SU-DHL-6 (cell line): ENCODE measurements around the gene LRIT1.

Experiments
- H2AFZ ChIP-seq: fragments of 200-600 bp; sonication (generic); 2 replicates; pipeline ENCODE4 v1.6.1; 2014; ENCODE audit warnings: low read depth, mild to moderate bottlenecking, moderate library complexity, mixed read lengths, antibody characterized with exemption, low read length; ENCODE audit not compliant: severe bottlenecking
- H3F3A ChIP-seq: fragments of 200-600 bp; shearing (Covaris generic); 2 replicates; pipeline ENCODE4 v1.6.0; 2016; ENCODE audit warnings: antibody characterized with exemption, mild to moderate bottlenecking; ENCODE audit not compliant: insufficient read depth
- H3K27ac ChIP-seq: fragments of 200-600 bp; sonication (generic); 2 replicates; pipeline ENCODE4 v1.5.1; 2016; ENCODE audit warnings: low read depth, mild to moderate bottlenecking, low read length, moderate library complexity, mixed read lengths
- H3K27me3 ChIP-seq: fragments of 200-600 bp; sonication (generic), shearing (Covaris generic); 2 replicates; pipeline ENCODE4 v1.6.0; 2014; ENCODE audit warnings: mild to moderate bottlenecking, low read length
- H3K36me3 ChIP-seq: fragments of 200-600 bp; sonication (generic); 2 replicates; pipeline ENCODE4 v1.6.1; 2014; ENCODE audit warnings: mild to moderate bottlenecking, low read length, mixed read lengths
- H3K4me2 ChIP-seq: fragments of 300-600, 200-600 bp; shearing (Covaris generic), sonication (generic); 2 replicates; pipeline ENCODE4 v1.6.0; 2014; ENCODE audit warnings: low read length, low read depth, mild to moderate bottlenecking; ENCODE audit not compliant: poor library complexity, severe bottlenecking
- H3K4me3 ChIP-seq: fragments of 200-600 bp; sonication (generic); 2 replicates; pipeline ENCODE4 v1.5.1; 2014; ENCODE audit warnings: antibody characterized with exemption, low read length, mild to moderate bottlenecking, mixed read lengths; ENCODE audit not compliant: insufficient read depth, poor library complexity, severe bottlenecking
- H3K79me2 ChIP-seq: fragments of 200-600 bp; sonication (generic); 2 replicates; pipeline ENCODE4 v1.6.1; 2014; ENCODE audit warnings: mild to moderate bottlenecking, low read length, moderate library complexity; ENCODE audit not compliant: insufficient read depth
- H3K9ac ChIP-seq: fragments of 200-600 bp; sonication (generic); 2 replicates; pipeline ENCODE4 v1.7.0; 2014; ENCODE audit warnings: mild to moderate bottlenecking, low read length
- H3K9me2 ChIP-seq: fragments of 200-600 bp; sonication (generic); replicated peaks from 2 replicates; pipeline ENCODE4 v1.6.1; 2014; ENCODE audit warnings: low read length; ENCODE audit not compliant: insufficient read depth
- H3K9me3 ChIP-seq: fragments of 200-600 bp; sonication (generic); 2 replicates; pipeline ENCODE4 v1.6.1; 2014; ENCODE audit warnings: low read length, mixed read lengths; ENCODE audit not compliant: insufficient read depth
- H4K20me1 ChIP-seq: fragments of 200-600 bp; sonication (generic); 2 replicates; pipeline ENCODE4 v1.6.1; 2014; ENCODE audit warnings: low read depth, mild to moderate bottlenecking, antibody characterized with exemption, low read length, moderate library complexity, mixed read lengths
- CTCF ChIP-seq: fragments of 200-600 bp; sonication (generic); IDR thresholded peaks from one replicate; pipeline ENCODE4 v1.5.1; 2017; ENCODE audit warnings: antibody characterized with exemption, mild to moderate bottlenecking, low read length, moderate library complexity; ENCODE audit not compliant: insufficient read depth, poor library complexity, severe bottlenecking
- EZH2phosphoT487 ChIP-seq: fragments of 200-600 bp; sonication (generic), shearing (Covaris generic); conservative IDR thresholded peaks from 2 replicates; pipeline ENCODE4 v1.6.1; 2018; ENCODE audit warnings: mild to moderate bottlenecking, antibody characterized with exemption, low read length, moderate library complexity, mixed read lengths

Gene LRIT1

GRCh38 chr10:84205853-84206525 is 35.4 kb downstream of the LRIT1 start:
- no peak overlapping the region for H3K27ac ChIP-seq
- H2AFZ ChIP-seq: no peak overlapping the region
- no peak for TF ChIP-seq CTCF
- TF ChIP-seq EZH2phosphoT487: no peak
- no peaks in the 10 kb centered on the region for H4K20me1 ChIP-seq
- no peaks in the 10 kb centered on the region for H3K27me3 ChIP-seq
- no peaks in the 10 kb centered on the region for H3K36me3 ChIP-seq
- H3K9me3 ChIP-seq: no peaks in the 10 kb centered on the region
- H3K9me2 ChIP-seq: no peaks in the 10 kb centered on the region
- no peak overlapping the region for H3K4me2 ChIP-seq
- H3F3A ChIP-seq: no peaks in the 10 kb centered on the region
- H3K79me2 ChIP-seq: no peaks in the 10 kb centered on the region
- H3K9ac ChIP-seq: no peak overlapping the region
- H3K4me3 ChIP-seq: no peak overlapping the region

- Histone ChIP-seq H3K79me2 (no peaks in the 10 kb centered on the region), H4K20me1 (no peaks in the 10 kb centered on the region), H2AFZ (no peak overlapping the region), H3F3A (no peaks in the 10 kb centered on the region), H3K27me3 (no peaks in the 10 kb centered on the region), H3K9me2 (no peaks in the 10 kb centered on the region), H3K4me2 (no peak overlapping the region), H3K9me3 (no peaks in the 10 kb centered on the region), H3K36me3 (no peaks in the 10 kb centered on the region), H3K4me3 (no peak overlapping the region), H3K27ac (no peak overlapping the region), H3K9ac (no peak overlapping the region)
- TF ChIP-seq CTCF (peak; percentile 89), EZH2phosphoT487 (no peak)
Observed at GRCh38 chr10:84205049-84205852, 36.1 kb downstream of the LRIT1 start.

GRCh38 chr10:84204610-84205009 is 36.7 kb downstream of the LRIT1 start:
- Histone ChIP-seq H3K79me2 (no peaks in the 10 kb centered on the region), H3K9me3 (no peaks in the 10 kb centered on the region), H3F3A (no peaks in the 10 kb centered on the region), H4K20me1 (no peaks in the 10 kb centered on the region), H3K9ac (no peak overlapping the region), H3K27me3 (no peaks in the 10 kb centered on the region), H3K9me2 (no peaks in the 10 kb centered on the region), H3K4me2 (no peak overlapping the region), H3K27ac (no peak overlapping the region), H2AFZ (no peak overlapping the region), H3K4me3 (no peak overlapping the region), H3K36me3 (no peaks in the 10 kb centered on the region)
- no peak for TF ChIP-seq CTCF
- TF ChIP-seq EZH2phosphoT487: no peak
